GM12875 (cell line): ENCODE measurements around the gene KCNIP3.

Experiments
- H3K4me3 ChIP-seq: one replicate; pipeline ENCODE4 v1.5.1; 2011; ENCODE audit warnings: low read depth, low read length, control low read depth
- TF ChIP-seq, protein P1 (sequence below): IDR thresholded peaks from 2 replicates; pipeline ENCODE4 v1.5.1; 2011; ENCODE audit warnings: low read depth, mild to moderate bottlenecking, control low read depth, inconsistent platforms, low read length, moderate library complexity, borderline replicate concordance; ENCODE audit not compliant: insufficient read depth

Gene KCNIP3

DNA sequence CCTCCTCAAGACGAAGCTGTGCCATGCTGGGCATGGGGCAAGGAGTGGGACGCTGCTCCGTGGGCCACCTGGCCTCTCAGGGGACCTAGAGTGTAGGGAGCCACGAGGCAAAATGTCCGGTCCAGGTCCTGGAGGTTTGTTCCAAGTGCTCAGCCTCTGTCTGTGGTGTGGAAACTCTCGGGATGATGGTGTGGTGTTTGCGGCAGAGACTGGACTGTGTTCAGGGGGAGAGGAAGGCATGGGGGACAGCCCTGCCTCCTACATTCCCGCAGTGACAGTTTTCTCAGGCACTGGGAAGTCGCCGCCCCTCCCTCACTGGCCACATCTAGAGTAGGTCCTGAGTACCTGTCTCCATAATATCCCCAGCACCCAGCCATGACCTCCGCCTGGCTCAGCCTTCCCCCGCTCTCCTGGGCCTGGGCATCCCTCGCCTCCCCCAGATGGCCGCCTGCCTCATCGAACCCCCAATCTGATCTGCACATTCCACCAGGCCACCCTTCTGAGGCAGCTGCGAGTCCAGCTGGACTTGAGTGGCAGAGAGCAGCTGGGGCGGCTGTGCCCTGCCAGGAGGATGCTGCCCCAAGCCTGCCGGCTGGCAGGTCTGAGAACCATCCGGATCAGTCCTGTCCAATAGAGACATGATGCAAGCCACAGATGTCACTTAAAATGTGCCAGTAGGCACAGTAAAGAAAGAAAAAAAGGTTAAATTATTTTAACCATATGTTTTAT, 6.2 kb downstream of the KCNIP3 start:
- TF ChIP-seq, protein P1, sequence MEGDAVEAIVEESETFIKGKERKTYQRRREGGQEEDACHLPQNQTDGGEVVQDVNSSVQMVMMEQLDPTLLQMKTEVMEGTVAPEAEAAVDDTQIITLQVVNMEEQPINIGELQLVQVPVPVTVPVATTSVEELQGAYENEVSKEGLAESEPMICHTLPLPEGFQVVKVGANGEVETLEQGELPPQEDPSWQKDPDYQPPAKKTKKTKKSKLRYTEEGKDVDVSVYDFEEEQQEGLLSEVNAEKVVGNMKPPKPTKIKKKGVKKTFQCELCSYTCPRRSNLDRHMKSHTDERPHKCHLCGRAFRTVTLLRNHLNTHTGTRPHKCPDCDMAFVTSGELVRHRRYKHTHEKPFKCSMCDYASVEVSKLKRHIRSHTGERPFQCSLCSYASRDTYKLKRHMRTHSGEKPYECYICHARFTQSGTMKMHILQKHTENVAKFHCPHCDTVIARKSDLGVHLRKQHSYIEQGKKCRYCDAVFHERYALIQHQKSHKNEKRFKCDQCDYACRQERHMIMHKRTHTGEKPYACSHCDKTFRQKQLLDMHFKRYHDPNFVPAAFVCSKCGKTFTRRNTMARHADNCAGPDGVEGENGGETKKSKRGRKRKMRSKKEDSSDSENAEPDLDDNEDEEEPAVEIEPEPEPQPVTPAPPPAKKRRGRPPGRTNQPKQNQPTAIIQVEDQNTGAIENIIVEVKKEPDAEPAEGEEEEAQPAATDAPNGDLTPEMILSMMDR, result no peak
- H3K4me3 ChIP-seq, result no peak overlapping the region

DNA sequence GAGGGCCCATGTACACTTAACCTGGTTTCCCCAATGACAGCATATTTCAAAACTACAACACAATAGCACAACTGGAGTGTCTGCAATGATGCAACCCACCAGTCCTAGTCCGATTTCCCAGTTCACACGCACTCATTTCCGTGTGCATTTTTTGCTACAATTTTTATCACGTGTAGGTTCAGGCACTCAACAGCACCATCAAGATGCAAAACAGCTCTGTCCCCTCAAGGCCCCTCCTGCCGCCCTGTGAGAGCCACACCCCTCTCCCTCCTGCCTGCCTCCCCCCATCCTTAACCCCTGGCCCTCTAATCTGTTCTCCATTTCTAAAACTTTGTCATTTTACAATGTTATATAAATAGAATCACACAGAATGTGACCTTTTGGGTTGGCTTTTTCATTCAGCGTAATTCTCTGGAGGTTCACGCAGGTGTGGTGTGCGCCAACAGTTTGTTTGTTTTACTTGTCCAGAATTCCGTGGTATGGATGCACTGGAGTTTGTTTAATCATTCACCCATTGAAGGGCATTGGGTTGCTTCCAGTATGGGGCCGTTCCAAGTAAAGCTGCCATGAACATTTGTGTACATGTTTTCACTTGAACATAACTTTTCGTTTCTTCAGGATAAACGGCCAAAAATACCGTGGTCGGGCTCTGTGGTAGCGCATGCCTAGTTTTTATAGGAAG, 8.4 kb downstream of the KCNIP3 start:
- TF ChIP-seq, protein P1, result no peak
- H3K4me3 ChIP-seq, result no peak overlapping the region

DNA sequence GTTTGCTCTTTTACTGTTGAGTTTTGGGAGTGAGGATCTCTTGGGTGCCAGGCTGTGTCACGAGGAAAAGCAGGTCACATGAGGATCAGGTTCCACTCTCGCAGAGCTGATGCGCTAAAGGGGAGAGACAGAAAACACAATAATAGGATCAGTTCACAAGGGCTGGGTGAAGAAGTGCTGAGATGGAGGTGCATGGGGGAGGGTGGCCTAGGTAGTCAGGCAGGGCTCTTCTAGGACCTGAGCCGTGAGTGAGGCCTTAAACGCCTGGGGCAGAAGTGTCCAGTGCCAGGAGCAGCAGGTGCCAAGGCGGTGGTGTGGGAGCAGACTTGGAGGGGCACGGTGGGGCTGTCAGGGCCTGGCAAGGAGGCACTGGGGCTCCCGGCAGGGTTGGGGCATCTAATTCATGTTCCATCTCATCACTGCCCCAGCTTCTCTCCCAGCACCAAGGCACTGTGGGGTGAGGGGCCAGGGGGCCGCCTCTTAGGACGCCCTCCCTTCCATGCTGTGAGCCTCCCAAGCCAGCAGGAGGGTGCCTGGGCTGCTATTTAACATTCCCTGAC, 9.3 kb downstream of the KCNIP3 start:
- TF ChIP-seq, protein P1, result no peak
- no peak overlapping the region for H3K4me3 ChIP-seq

DNA sequence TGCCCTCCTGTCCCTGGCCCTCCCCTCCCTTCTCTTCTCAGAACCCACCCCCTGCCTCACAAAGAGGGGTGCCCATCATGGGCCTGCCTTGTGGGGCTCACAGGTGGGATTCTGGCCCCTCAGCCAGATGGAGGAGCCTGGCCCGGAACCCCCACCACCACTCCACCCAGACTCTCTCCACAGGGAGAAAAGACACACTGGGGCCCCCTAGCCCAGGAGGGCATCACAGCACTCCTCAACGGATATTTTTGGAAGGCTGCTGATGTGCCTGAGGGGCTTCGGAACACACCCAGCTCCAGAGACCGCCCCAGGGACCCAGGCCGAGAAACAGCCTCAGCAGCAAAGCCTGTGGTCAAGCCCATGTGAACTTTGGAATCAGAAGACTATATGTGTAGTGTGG, 9.9 kb downstream of the KCNIP3 start:
- TF ChIP-seq, protein P1, result no peak
- no peak overlapping the region for H3K4me3 ChIP-seq

DNA sequence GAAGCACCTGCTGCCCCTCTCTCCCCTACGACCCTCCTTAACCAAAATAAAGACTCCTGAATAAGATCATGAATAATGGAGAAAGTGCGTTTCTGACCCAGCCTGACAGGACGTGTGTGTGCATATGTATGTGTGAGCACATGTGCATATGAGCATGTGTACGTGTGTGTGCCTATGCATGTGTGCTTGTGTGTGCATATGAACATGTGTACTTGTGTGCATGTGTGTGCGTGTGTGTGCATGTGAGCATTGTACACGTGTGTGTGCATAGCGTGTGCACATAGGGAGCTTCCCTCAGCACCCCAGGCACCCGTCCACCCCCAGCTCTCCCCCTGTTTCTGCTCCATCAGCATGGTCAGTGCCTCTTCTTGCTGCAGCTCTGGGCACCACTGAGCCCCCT, 10.7 kb downstream of the KCNIP3 start:
- TF ChIP-seq, protein P1, result no peak
- H3K4me3 ChIP-seq, result no peak overlapping the region

DNA sequence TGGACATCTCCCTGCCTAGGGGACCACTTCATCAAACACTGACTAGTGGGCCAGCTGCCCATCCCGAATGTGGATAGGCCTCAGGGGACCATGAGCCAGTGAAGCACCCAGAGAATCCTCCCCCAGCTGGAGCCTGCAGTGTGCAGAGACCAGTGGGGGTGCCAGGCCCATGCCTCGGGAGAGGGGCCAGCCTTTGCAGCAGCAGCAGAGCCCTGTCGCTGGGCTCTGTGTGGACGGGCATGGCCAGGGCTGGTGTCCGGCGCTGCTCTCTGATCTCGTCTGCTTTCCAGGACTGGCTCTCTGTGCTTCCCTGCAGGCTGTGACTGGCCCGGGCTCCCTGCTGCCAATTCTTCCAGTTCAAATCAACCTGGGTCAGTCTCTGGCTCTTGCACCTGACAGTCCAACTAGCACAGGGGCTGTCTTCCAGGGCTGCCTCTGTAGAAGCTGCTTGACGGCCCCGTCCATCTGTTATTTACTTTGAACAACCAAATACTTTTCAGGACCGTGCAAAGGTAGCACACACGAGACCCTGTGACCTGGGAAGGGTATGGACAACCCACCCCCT, 11.4 kb downstream of the KCNIP3 start:
- TF ChIP-seq, protein P1, result no peak

More for the DNA sequence above, 11.4 kb downstream of the KCNIP3 start:
- H3K4me3 ChIP-seq, result no peak overlapping the region
